DOHH2 (cell line): ENCODE data around the gene TSLP.

Experiments used
- H3F3A ChIP-seq: fragments of 200-600 bp; sonication (generic), shearing (Covaris generic); 2 replicates; pipeline ENCODE4 v1.6.0; 2016; ENCODE audit warnings: antibody characterized with exemption, mild to moderate bottlenecking; ENCODE audit not compliant: control insufficient read depth, insufficient read depth
- H3K27ac ChIP-seq: fragments of 200-600 bp; sonication (generic); 2 replicates; pipeline ENCODE4 v1.5.1; 2014; ENCODE audit warnings: low read depth, mild to moderate bottlenecking, low read length, moderate library complexity
- H3K27me3 ChIP-seq: fragments of 200-600 bp; sonication (generic); 2 replicates; pipeline ENCODE4 v1.6.1; 2014; ENCODE audit warnings: mild to moderate bottlenecking, low read length, mixed read lengths; ENCODE audit not compliant: control insufficient read depth
- H3K36me3 ChIP-seq: fragments of 200-600 bp; sonication (generic); 2 replicates; pipeline ENCODE4 v1.6.1; 2014; ENCODE audit warnings: mild to moderate bottlenecking, low read length, moderate library complexity, mixed read lengths; ENCODE audit not compliant: control insufficient read depth
- H3K4me1 ChIP-seq: fragments of 200-600 bp; sonication (generic); 2 replicates; pipeline ENCODE4 v1.6.1; 2014; ENCODE audit warnings: mild to moderate bottlenecking, low read length, mixed read lengths; ENCODE audit not compliant: control insufficient read depth
- H3K4me2 ChIP-seq: fragments of 200-600 bp; sonication (generic); 2 replicates; pipeline ENCODE4 v1.6.0; 2014; ENCODE audit warnings: mild to moderate bottlenecking, low read length, moderate library complexity
- H3K4me3 ChIP-seq: fragments of 200-600 bp; sonication (generic); 2 replicates; pipeline ENCODE4 v1.5.1; 2014; ENCODE audit warnings: mild to moderate bottlenecking, low read length, mixed read lengths
- H3K79me2 ChIP-seq: fragments of 200-600 bp; sonication (generic); 2 replicates; pipeline ENCODE4 v1.6.1; 2014; ENCODE audit warnings: mild to moderate bottlenecking, low read length, mixed read lengths; ENCODE audit not compliant: control insufficient read depth
- H3K9me2 ChIP-seq: fragments of 200-600 bp; sonication (generic); replicated peaks from 2 replicates; pipeline ENCODE4 v1.6.1; 2014; ENCODE audit warnings: mild to moderate bottlenecking, low read length, mixed read lengths; ENCODE audit not compliant: control insufficient read depth
- H3K9me3 ChIP-seq: fragments of 200-600 bp; sonication (generic); 2 replicates; pipeline ENCODE4 v1.6.1; 2014; ENCODE audit warnings: antibody characterized with exemption, low read length, mixed read lengths; ENCODE audit not compliant: control insufficient read depth, insufficient read depth
- H4K20me1 ChIP-seq: fragments of 200-600 bp; sonication (generic); 2 replicates; pipeline ENCODE4 v1.6.0; 2014; ENCODE audit warnings: low read depth, mild to moderate bottlenecking, antibody characterized with exemption, low read length, moderate library complexity; ENCODE audit not compliant: control insufficient read depth, insufficient read depth
- EZH2phosphoT487 ChIP-seq: fragments of 200-600 bp; sonication (generic); IDR thresholded peaks from 2 replicates; pipeline ENCODE4 v1.6.1; 2017; ENCODE audit warnings: borderline replicate concordance, mild to moderate bottlenecking, antibody characterized with exemption, low read length, moderate library complexity, mixed read lengths
- TF ChIP-seq, protein P1 (sequence below): fragments of 200-600 bp; sonication (generic); IDR thresholded peaks from one replicate; pipeline ENCODE4 v1.5.1; 2014; ENCODE audit warnings: antibody characterized with exemption, mild to moderate bottlenecking, low read depth, low read length; ENCODE audit not compliant: poor library complexity, severe bottlenecking

The TSLP gene

GRCh38 chr5:111043712-111044506, 27.6 kb upstream of the TSLP start:
- Histone ChIP-seq H3K4me2 (no peak overlapping the region), H3K9me3 (no peaks in the 10 kb centered on the region), H3K27me3 (no peaks in the 10 kb centered on the region), H3K9me2 (no peaks in the 10 kb centered on the region), H3K36me3 (no peaks in the 10 kb centered on the region), H3F3A (no peaks in the 10 kb centered on the region), H3K79me2 (no peaks in the 10 kb centered on the region), H3K4me1 (no peaks in the 10 kb centered on the region), H4K20me1 (no peaks in the 10 kb centered on the region), H3K27ac (no peak overlapping the region), H3K4me3 (no peak overlapping the region)
- TF ChIP-seq EZH2phosphoT487: no peak
- TF ChIP-seq, protein P1, sequence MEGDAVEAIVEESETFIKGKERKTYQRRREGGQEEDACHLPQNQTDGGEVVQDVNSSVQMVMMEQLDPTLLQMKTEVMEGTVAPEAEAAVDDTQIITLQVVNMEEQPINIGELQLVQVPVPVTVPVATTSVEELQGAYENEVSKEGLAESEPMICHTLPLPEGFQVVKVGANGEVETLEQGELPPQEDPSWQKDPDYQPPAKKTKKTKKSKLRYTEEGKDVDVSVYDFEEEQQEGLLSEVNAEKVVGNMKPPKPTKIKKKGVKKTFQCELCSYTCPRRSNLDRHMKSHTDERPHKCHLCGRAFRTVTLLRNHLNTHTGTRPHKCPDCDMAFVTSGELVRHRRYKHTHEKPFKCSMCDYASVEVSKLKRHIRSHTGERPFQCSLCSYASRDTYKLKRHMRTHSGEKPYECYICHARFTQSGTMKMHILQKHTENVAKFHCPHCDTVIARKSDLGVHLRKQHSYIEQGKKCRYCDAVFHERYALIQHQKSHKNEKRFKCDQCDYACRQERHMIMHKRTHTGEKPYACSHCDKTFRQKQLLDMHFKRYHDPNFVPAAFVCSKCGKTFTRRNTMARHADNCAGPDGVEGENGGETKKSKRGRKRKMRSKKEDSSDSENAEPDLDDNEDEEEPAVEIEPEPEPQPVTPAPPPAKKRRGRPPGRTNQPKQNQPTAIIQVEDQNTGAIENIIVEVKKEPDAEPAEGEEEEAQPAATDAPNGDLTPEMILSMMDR: no peak

GRCh38 chr5:111058064-111058463, 13.4 kb upstream of the TSLP start:
- no peaks in the 10 kb centered on the region for H3K27me3 ChIP-seq
- no peak for TF ChIP-seq EZH2phosphoT487
- TF ChIP-seq, protein P1: no peak
- H3K9me2 ChIP-seq: no peaks in the 10 kb centered on the region
- no peaks in the 10 kb centered on the region for H3K9me3 ChIP-seq
- H3K79me2 ChIP-seq: no peaks in the 10 kb centered on the region
- H3K4me1 ChIP-seq: no peaks in the 10 kb centered on the region
- H3K27ac ChIP-seq: no peak overlapping the region
- H3K36me3 ChIP-seq: no peaks in the 10 kb centered on the region
- H4K20me1 ChIP-seq: no peaks in the 10 kb centered on the region
- no peak overlapping the region for H3K4me2 ChIP-seq
- no peak overlapping the region for H3K4me3 ChIP-seq
- no peaks in the 10 kb centered on the region for H3F3A ChIP-seq

- no peaks in the 10 kb centered on the region for H3F3A ChIP-seq
- H3K4me1 ChIP-seq: no peaks in the 10 kb centered on the region
- H4K20me1 ChIP-seq: no peaks in the 10 kb centered on the region
- H3K9me2 ChIP-seq: no peaks in the 10 kb centered on the region
- H3K27me3 ChIP-seq: no peaks in the 10 kb centered on the region
- no peak overlapping the region for H3K27ac ChIP-seq
- no peak for TF ChIP-seq EZH2phosphoT487
- TF ChIP-seq, protein P1: no peak
- H3K36me3 ChIP-seq: no peaks in the 10 kb centered on the region
- H3K9me3 ChIP-seq: no peaks in the 10 kb centered on the region
- H3K4me3 ChIP-seq: no peak overlapping the region
- no peak overlapping the region for H3K4me2 ChIP-seq
- H3K79me2 ChIP-seq: no peaks in the 10 kb centered on the region
These were observed 11.3 kb upstream of the TSLP start for GRCh38 chr5:111060169-111060568.
